ENCODE data around the gene KCNG1. TPM values are rescaled to one million over a fixed set of nuclear protein-coding genes. Genes with fewer than 3 reads are reported as not detected.

Gene KCNG1
- total and polyA plus RNA-seq, 7 donors, result 0.03 to 0.12 (median 0.03) TPM; not detected in 4

DNA sequence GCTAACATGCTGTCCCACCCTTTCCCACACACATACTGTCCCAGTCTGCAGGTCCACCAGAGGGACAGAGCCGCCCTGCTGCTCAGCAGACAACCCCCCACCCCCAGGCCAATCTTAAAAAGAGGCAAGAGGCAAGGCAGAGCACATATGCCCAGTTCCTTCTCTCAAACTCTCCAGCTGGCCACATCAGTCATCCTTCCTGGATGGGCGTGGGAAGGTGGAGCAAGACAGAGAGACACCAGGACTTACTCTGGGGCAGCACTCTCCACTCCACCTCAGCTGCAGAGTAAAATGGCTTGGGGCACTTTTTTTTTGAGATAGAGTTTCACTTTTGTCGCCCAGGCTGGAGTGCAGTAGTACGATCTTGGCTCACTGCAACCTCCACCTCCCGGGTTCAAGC, 53.5 kb downstream of the KCNG1 start:
- Histone ChIP-seq H3K27me3 (ENCODE audit: insufficient read depth in 3 of 3, low read length in 2 of 3) (no peaks in the 10 kb centered on the region), H3K4me3 (no peak overlapping the region), H3K4me1 (no peaks in the 10 kb centered on the region), H3K27ac (no peak overlapping the region), H3K9me3 (no peaks in the 10 kb centered on the region), H3K36me3 (ENCODE audit: insufficient read depth in 1 of 2, low read depth in 1 of 2) (no peaks in the 10 kb centered on the region)
- 66 to 77% (median 66%) methylated on average over 5 of the region's 5 CpGs for WGBS, 3 donors
- intact Hi-C loops (cut with DNase I), result no loop called here
- TF ChIP-seq CTCF (IDR thresholded peaks at IDR 0.05), result no peak
- DNase-seq (no peak), ATAC-seq (no peak)

- 78 to 81% (median 80%) methylated on average over 9 of the region's 9 CpGs for WGBS, 3 donors
- no peak overlapping the region for H3K4me3 ChIP-seq
- no peak overlapping the region for H3K27ac ChIP-seq
- no peak for TF ChIP-seq CTCF (IDR thresholded peaks at IDR 0.05)
- no peaks in the 10 kb centered on the region for H3K9me3 ChIP-seq
- no peaks in the 10 kb centered on the region for H3K36me3 ChIP-seq (ENCODE audit: insufficient read depth in 1 of 2, low read depth in 1 of 2)
- DNase-seq (no peak), ATAC-seq (no peak)
- intact Hi-C loops (cut with DNase I), result no loop called here
- H3K27me3 ChIP-seq (ENCODE audit: insufficient read depth in 3 of 3, low read length in 2 of 3), result no peaks in the 10 kb centered on the region
- no peaks in the 10 kb centered on the region for H3K4me1 ChIP-seq
These were observed 54.6 kb downstream of the KCNG1 start for GRCh38 chr20:50968289-50968688.

DNA sequence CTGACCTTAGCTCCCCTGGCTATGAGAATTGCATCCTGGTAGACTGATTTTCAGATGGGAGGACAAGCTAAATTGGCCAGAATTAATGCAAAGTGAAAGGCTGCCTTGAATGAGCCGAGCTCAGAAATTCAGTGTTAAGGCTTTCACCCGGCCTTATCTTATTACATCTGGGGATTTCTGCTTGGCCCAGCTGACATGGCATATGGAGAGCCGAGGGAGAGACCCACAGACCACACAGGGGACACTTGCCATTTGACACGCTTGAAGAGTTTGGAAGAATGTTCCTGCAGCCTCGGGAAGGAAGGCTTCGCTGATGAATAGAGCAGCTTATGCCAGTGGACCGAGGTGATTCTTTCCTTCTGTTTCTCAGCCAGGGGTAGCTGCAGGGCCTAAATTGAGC, 55.3 kb downstream of the KCNG1 start:
- intact Hi-C loops (cut with DNase I), result no loop called here
- H3K36me3 ChIP-seq (ENCODE audit: insufficient read depth in 1 of 2, low read depth in 1 of 2), result no peaks in the 10 kb centered on the region

DNA sequence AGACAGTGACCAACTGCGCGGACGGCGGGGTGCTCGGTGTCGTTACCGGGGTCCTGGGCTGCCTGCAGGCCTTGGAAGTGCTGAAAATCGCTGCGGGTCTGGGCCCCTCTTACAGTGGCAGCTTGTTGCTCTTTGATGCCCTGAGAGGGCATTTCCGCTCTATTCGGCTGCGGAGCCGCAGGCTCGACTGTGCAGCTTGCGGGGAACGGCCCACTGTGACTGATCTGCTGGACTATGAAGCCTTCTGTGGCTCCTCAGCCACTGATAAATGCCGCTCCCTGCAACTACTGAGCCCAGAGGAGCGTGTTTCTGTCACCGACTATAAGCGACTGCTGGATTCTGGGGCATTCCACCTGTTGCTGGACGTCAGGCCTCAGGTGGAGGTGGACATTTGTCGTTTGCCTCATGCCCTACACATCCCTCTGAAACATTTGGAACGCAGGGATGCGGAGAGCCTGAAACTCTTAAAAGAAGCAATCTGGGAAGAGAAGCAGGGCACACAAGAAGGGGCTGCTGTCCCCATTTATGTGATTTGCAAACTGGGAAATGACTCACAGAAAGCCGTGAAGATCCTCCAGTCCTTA, 63.3 kb downstream of the KCNG1 start:
- ATAC-seq (peak in 1 of 4 donors; percentile 4), DNase-seq (no peak)
- no peak for TF ChIP-seq CTCF (IDR thresholded peaks at IDR 0.05)
- H3K27me3 ChIP-seq (ENCODE audit: insufficient read depth in 3 of 3, low read length in 2 of 3), result no peaks in the 10 kb centered on the region
- peak overlapping the region; percentile 89 for H3K27ac ChIP-seq
- H3K4me3 ChIP-seq, result peak overlapping the region; percentile 86
- H3K36me3 ChIP-seq (ENCODE audit: insufficient read depth in 1 of 2, low read depth in 1 of 2), result peaks cover 0 to 5% of the 10 kb centered on the region in 2 donors
- 54 to 57% (median 54%) methylated on average over 25 of the region's 25 CpGs for WGBS, 3 donors
- H3K9me3 ChIP-seq, result no peaks in the 10 kb centered on the region
- H3K4me1 ChIP-seq, result peaks cover 47% of the 10 kb centered on the region
- intact Hi-C loops (cut with DNase I), result loop anchor here (2.0 to 5.0 kb wide), 2 partner anchors 29 to 42 kb away; partner anchors contain the start of gene ADNP (in 2 of the 2)

More for the DNA sequence above, 55.3 kb downstream of the KCNG1 start:
- TF ChIP-seq CTCF (IDR thresholded peaks at IDR 0.05), result no peak
- Histone ChIP-seq H3K27me3 (ENCODE audit: insufficient read depth in 3 of 3, low read length in 2 of 3) (no peaks in the 10 kb centered on the region), H3K4me3 (no peak overlapping the region), H3K4me1 (no peaks in the 10 kb centered on the region), H3K27ac (no peak overlapping the region), H3K9me3 (no peaks in the 10 kb centered on the region)
- ATAC-seq (no peak), DNase-seq (no peak)
- 13 to 21% (median 18%) methylated on average over 7 of the region's 7 CpGs for WGBS, 3 donors
